Transverse colon (tissue), 4 donors: ENCODE measurements around the gene HYAL2.

Source experiments
- EP300 ChIP-seq: sonication (generic); formaldehyde crosslinking; IDR thresholded peaks from one replicate; pipeline ENCODE4 v1.6.1; 2017; ENCODE audit warnings: antibody characterized with exemption, low read depth
- POLR2A ChIP-seq: fragments of 450-650 bp; IDR thresholded peaks from one replicate; pipeline ENCODE4 v1.6.1; 2016; ENCODE audit warnings: antibody characterized with exemption, mild to moderate bottlenecking, moderate library complexity
- POLR2AphosphoS5 ChIP-seq, 3 donors: sonication (generic); formaldehyde crosslinking; IDR thresholded peaks; one replicate each; pipeline ENCODE4 v1.6.1; 2016; ENCODE audit warnings: antibody characterized with exemption in 3 of 3
- TF ChIP-seq, protein P1 (sequence below), 5 experiments: fragments of 200-600 bp in 3 of 5; fragments of 450-650 bp in 2 of 5; sonication (generic) in 3 of 5; IDR thresholded peaks; 1 replicate in 2 of 5; 2 replicates in 3 of 5; pipeline ENCODE4 v1.5.1; 2016 to 2017; ENCODE audit warnings: antibody characterized with exemption in 5 of 5, inconsistent platforms in 3 of 5, mild to moderate bottlenecking in 2 of 5, moderate library complexity in 1 of 5

GRCh38 chr3:50322386-50323091 lies at the start of gene HYAL2:
- TF ChIP-seq, protein P1, sequence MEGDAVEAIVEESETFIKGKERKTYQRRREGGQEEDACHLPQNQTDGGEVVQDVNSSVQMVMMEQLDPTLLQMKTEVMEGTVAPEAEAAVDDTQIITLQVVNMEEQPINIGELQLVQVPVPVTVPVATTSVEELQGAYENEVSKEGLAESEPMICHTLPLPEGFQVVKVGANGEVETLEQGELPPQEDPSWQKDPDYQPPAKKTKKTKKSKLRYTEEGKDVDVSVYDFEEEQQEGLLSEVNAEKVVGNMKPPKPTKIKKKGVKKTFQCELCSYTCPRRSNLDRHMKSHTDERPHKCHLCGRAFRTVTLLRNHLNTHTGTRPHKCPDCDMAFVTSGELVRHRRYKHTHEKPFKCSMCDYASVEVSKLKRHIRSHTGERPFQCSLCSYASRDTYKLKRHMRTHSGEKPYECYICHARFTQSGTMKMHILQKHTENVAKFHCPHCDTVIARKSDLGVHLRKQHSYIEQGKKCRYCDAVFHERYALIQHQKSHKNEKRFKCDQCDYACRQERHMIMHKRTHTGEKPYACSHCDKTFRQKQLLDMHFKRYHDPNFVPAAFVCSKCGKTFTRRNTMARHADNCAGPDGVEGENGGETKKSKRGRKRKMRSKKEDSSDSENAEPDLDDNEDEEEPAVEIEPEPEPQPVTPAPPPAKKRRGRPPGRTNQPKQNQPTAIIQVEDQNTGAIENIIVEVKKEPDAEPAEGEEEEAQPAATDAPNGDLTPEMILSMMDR (IDR thresholded peaks at IDR 0.05): no peak
- TF ChIP-seq EP300: no peak
- no peak for TF ChIP-seq POLR2A
- peak in 2 of 3 donors; percentile 21 to 24 for TF ChIP-seq POLR2AphosphoS5 (IDR thresholded peaks at IDR 0.05)
